ENCODE measurements around the gene MRPL1. TPM values are rescaled to one million over a fixed set of nuclear protein-coding genes. Genes with fewer than 3 reads are reported as not detected.
A peak's percentile ranks its signal among the peaks of the same experiment; 100 is the strongest.

Gene MRPL1
- total and polyA plus RNA-seq, 9 of the 15 experiments (the other 6 are each of a cell fraction or from before 2014, with no cell fraction given), result 38.4 to 75.7 (median 63.7) TPM

DNA sequence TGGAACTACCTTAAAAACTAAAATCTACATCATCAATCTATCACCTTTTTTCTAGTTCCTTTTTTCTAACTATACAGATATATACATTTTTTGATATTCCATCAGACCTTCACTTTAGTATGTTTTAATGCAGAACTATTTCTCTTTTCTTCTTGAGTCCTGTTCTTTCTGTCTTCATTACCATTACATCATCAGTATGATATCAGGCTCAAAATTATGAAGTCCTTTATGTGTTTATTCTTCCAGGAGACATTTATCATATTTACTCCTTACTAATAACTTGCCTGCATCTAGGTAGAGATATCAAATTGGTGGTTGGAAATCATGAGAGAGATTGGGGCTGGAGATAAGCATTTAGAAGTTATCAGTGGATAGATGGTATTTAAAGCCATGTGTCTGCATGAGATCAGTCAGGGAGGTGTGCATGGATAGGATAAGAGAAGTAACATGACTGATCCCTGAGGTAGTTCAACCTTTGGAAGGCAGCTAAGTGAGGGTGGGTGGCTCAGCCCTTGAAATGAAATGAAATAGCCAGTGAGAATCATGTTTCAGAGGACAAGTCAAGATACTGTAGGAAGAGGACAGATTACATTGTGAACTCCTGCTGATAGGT lies 43.1 kb downstream of the MRPL1 start (continued):
- TF ChIP-seq, protein P1, sequence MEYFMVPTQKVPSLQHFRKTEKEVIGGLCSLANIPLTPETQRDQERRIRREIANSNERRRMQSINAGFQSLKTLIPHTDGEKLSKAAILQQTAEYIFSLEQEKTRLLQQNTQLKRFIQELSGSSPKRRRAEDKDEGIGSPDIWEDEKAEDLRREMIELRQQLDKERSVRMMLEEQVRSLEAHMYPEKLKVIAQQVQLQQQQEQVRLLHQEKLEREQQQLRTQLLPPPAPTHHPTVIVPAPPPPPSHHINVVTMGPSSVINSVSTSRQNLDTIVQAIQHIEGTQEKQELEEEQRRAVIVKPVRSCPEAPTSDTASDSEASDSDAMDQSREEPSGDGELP (CRISPR knock-in tag; IDR thresholded peaks at IDR 0.05; ENCODE audit: borderline replicate concordance), result no peak
- TF ChIP-seq, protein P2, sequence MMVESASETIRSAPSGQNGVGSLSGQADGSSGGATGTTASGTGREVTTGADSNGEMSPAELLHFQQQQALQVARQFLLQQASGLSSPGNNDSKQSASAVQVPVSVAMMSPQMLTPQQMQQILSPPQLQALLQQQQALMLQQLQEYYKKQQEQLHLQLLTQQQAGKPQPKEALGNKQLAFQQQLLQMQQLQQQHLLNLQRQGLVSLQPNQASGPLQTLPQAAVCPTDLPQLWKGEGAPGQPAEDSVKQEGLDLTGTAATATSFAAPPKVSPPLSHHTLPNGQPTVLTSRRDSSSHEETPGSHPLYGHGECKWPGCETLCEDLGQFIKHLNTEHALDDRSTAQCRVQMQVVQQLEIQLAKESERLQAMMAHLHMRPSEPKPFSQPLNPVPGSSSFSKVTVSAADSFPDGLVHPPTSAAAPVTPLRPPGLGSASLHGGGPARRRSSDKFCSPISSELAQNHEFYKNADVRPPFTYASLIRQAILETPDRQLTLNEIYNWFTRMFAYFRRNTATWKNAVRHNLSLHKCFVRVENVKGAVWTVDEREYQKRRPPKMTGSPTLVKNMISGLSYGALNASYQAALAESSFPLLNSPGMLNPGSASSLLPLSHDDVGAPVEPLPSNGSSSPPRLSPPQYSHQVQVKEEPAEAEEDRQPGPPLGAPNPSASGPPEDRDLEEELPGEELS (CRISPR knock-in tag; IDR thresholded peaks at IDR 0.05; ENCODE audit: borderline replicate concordance), result no peak
- TF ChIP-seq CC2D1A (IDR thresholded peaks at IDR 0.05) (peak; percentile 69; the same call in 1 of the 2 replicates), ZC3H11A (IDR thresholded peaks at IDR 0.05; ENCODE audit: low read depth, low read length) (no peak), MEF2A (IDR thresholded peaks at IDR 0.05; ENCODE audit: control insufficient read depth, low read depth, low read length) (no peak), ZFPM2 (CRISPR knock-in tag; IDR thresholded peaks at IDR 0.05) (no peak), TFAM (CRISPR knock-in tag; conservative IDR thresholded peaks at IDR 0.05) (no peak), EHMT2 (IDR thresholded peaks at IDR 0.05) (no peak), HDGF (IDR thresholded peaks at IDR 0.05) (no peak), ZNF561 (CRISPR knock-in tag; conservative IDR thresholded peaks at IDR 0.05) (no peak), POLR2AphosphoS2 (IDR thresholded peaks at IDR 0.05; ENCODE audit: low read length) (no peak), PCBP1 (IDR thresholded peaks at IDR 0.05; ENCODE audit: low read depth, low read length, poor library complexity, severe bottlenecking) (no peak), CEBPG (CRISPR knock-in tag; IDR thresholded peaks at IDR 0.05) (peak; percentile 27; the same call in 1 of the 2 replicates), CEBPG (tag; conservative IDR thresholded peaks at IDR 0.05 in 1 of 2, IDR thresholded peaks at IDR 0.05 in 1 of 2) (no peak), ARID1B (IDR thresholded peaks at IDR 0.05) (peak; percentile 92), MXI1 (IDR thresholded peaks at IDR 0.05; ENCODE audit: low read depth, low read length) (no peak), OTX1 (CRISPR knock-in tag; IDR thresholded peaks at IDR 0.05) (no peak), ZNF347 (CRISPR knock-in tag; IDR thresholded peaks at IDR 0.05; ENCODE audit: low read depth) (no peak), CREBBP (IDR thresholded peaks at IDR 0.05; ENCODE audit: low read depth, low read length) (no peak), ZNF197 (CRISPR knock-in tag; IDR thresholded peaks at IDR 0.05; ENCODE audit: low read depth) (no peak), TEAD4 (IDR thresholded peaks at IDR 0.05; ENCODE audit: low read length) (peak; percentile 92), TEAD4 (CRISPR knock-in tag; IDR thresholded peaks at IDR 0.05; ENCODE audit: borderline replicate concordance) (no peak), CHD1 (IDR thresholded peaks at IDR 0.05; ENCODE audit: low read length) (no peak), IRF2 (CRISPR knock-in tag; IDR thresholded peaks at IDR 0.05) (no peak), TCF3 (CRISPR knock-in tag; IDR thresholded peaks at IDR 0.05) (peak; percentile 78)
- TF ChIP-seq, protein P3, sequence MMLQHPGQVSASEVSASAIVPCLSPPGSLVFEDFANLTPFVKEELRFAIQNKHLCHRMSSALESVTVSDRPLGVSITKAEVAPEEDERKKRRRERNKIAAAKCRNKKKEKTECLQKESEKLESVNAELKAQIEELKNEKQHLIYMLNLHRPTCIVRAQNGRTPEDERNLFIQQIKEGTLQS (IDR thresholded peaks at IDR 0.05), result peak; percentile 87
- TF ChIP-seq, protein P3 (CRISPR knock-in tag; conservative IDR thresholded peaks at IDR 0.05), result no peak

Data from K562 (cell line).